Mononuclear cell (primary cell): ENCODE results near the gene TSPY9. TPM values are rescaled to one million over a fixed set of nuclear protein-coding genes. Genes with fewer than 3 reads are reported as not detected.
"Not testable (repeated sequence)": the region's sequence is repeated elsewhere in the genome, so short reads cannot be mapped to it uniquely, and the experiment has no call there.

Source experiments
- H3K27me3 ChIP-seq: 2 replicates; pipeline ENCODE4 v1.6.0; 2011; ENCODE audit warnings: low read length, control low read depth; ENCODE audit not compliant: insufficient read depth
- H3K4me1 ChIP-seq: 2 replicates; pipeline ENCODE4 v1.5.1; 2011; ENCODE audit warnings: mild to moderate bottlenecking, low read length, control low read depth; ENCODE audit not compliant: insufficient read depth
- H3K4me3 ChIP-seq: 2 replicates; pipeline ENCODE4 v1.5.1; 2011; ENCODE audit warnings: mild to moderate bottlenecking, low read length, moderate library complexity
- H3K9me3 ChIP-seq: 2 replicates; pipeline ENCODE4 v1.5.1; 2011; ENCODE audit warnings: low read depth, mild to moderate bottlenecking, control low read depth, low read length
- total RNA-seq: library from RNA; depleted of rRNA; stranded (reverse); fragments of >200 nt; gene quantifications from one replicate; pipeline ENCODE4 v1.2.3, GENCODE V29; 2012

The TSPY9 gene, protein sequence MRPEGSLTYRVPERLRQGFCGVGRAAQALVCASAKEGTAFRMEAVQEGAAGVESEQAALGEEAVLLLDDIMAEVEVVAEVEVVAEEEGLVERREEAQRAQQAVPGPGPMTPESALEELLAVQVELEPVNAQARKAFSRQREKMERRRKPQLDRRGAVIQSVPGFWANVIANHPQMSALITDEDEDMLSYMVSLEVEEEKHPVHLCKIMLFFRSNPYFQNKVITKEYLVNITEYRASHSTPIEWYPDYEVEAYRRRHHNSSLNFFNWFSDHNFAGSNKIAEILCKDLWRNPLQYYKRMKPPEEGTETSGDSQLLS
- total RNA-seq: not detected

DNA sequence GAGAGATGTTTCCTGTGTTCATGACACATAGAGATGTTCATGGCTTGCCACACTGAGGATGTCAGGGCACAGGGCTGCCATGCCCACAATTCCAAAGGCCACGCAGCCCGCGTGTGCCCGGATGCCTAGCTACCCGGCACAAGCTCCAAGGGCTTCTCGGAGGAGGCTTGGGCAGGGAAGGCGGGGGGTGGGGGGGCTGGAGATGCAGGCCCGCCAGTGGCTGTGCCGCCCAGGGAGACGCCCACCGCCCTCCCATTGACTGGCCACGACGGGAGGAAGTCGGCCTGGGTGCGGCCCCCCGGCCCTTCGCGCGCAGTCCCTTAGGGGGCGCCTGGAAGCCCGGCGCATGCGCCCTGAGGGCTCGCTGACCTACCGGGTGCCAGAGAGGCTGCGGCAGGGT lies at the start of gene TSPY9:
TSPY9 (plus strand) TSS at position 301 of the 400 bp plus-strand sequence; CDS start at position 347, 46 bp downstream.
- H3K4me1 ChIP-seq, H3K4me3 ChIP-seq, H3K9me3 ChIP-seq, H3K27me3 ChIP-seq: not testable (repeated sequence)

DNA sequence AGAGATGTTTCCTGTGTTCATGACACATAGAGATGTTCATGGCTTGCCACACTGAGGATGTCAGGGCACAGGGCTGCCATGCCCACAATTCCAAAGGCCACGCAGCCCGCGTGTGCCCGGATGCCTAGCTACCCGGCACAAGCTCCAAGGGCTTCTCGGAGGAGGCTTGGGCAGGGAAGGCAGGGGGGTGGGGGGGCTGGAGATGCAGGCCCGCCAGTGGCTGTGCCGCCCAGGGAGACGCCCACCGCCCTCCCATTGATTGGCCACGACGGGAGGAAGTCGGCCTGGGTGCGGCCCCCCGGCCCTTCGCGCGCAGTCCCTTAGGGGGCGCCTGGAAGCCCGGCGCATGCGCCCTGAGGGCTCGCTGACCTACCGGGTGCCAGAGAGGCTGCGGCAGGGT lies 20.4 kb upstream of the TSPY9 start, which contains the start of gene TSPY1:
TSPY1 (plus strand) TSS at position 301 of the 400 bp plus-strand sequence; CDS start at position 347, 46 bp downstream.
- H3K27me3 ChIP-seq, H3K4me1 ChIP-seq, H3K4me3 ChIP-seq, H3K9me3 ChIP-seq: not testable (repeated sequence)

DNA sequence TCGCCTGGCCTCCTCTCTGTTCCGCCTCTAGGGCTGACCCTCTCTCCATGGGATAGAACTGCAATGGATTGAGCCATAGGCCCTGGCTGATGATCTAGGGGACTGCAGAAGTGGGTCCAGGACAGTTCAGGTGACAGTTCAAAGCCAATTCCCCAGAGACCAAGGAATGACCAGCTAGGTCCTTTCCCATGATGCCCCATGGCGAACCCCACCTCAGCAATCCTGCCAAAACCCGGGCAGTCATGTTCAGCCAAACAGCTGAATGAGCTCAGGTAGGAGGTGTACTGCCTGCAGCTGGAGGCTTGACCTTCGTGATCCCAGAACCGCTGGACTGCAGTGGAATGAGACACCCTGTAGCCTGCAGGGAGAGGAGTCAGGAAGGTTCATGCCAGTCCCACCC lies 17.3 kb downstream of the TSPY9 start:
- not testable (repeated sequence) for H3K4me1 ChIP-seq, H3K4me3 ChIP-seq, H3K9me3 ChIP-seq, H3K27me3 ChIP-seq

- H3K27me3 ChIP-seq, H3K9me3 ChIP-seq, H3K4me1 ChIP-seq, H3K4me3 ChIP-seq: not testable (repeated sequence)
Measured at GRCh38 chrY:9516287-9516686, 29.2 kb downstream of the TSPY9 start.

DNA sequence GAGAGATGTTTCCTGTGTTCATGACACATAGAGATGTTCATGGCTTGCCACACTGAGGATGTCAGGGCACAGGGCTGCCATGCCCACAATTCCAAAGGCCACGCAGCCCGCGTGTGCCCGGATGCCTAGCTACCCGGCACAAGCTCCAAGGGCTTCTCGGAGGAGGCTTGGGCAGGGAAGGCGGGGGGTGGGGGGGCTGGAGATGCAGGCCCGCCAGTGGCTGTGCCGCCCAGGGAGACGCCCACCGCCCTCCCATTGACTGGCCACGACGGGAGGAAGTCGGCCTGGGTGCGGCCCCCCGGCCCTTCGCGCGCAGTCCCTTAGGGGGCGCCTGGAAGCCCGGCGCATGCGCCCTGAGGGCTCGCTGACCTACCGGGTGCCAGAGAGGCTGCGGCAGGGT lies 40.5 kb downstream of the TSPY9 start, which contains the start of gene TSPY10:
TSPY10 (plus strand) TSS at position 301 of the 400 bp plus-strand sequence; CDS start at position 347, 46 bp downstream.
- not testable (repeated sequence) for H3K27me3 ChIP-seq, H3K4me3 ChIP-seq, H3K4me1 ChIP-seq, H3K9me3 ChIP-seq

Other genes starting within 250 kb of the TSPY9 start
- not detected for gene TSPY4, start 149.8 kb upstream of the TSPY9 start, total RNA-seq
- not detected for gene TSPY8, start 129.5 kb upstream of the TSPY9 start, total RNA-seq
- gene TSPY3, start 88.8 kb upstream of the TSPY9 start, total RNA-seq: not detected
- not detected for gene TSPY1, start 20.3 kb upstream of the TSPY9 start, total RNA-seq
- not detected for gene TSPY10, start 40.6 kb downstream of the TSPY9 start, total RNA-seq